Duodenal mucosa (tissue), 2 donors: ENCODE data around the gene GSTT2B.
"Not testable (repeated sequence)": the region's sequence is repeated elsewhere in the genome, so short reads cannot be mapped to it uniquely, and the experiment has no call there.

Source experiments
- H3K27ac ChIP-seq: one replicate; pipeline ENCODE4 v1.7.0; 2013; ENCODE audit warnings: low read depth, low read length
- H3K27me3 ChIP-seq, 2 donors: one replicate each; pipeline ENCODE4 v1.7.0; 2013; ENCODE audit warnings: low read length in 2 of 2, control low read depth in 1 of 2; ENCODE audit not compliant: insufficient read depth in 2 of 2, control insufficient read depth in 1 of 2
- H3K36me3 ChIP-seq, 2 donors: one replicate each; pipeline ENCODE4 v1.7.0; 2013; ENCODE audit warnings: low read length in 2 of 2, control low read depth in 1 of 2; ENCODE audit not compliant: insufficient read depth in 2 of 2, control insufficient read depth in 1 of 2
- H3K4me1 ChIP-seq, 2 donors: one replicate each; pipeline ENCODE4 v1.7.0; 2013; ENCODE audit warnings: low read length in 2 of 2, control low read depth in 1 of 2; ENCODE audit not compliant: insufficient read depth in 2 of 2, control insufficient read depth in 1 of 2
- H3K4me3 ChIP-seq, 2 donors: one replicate each; pipeline ENCODE4 v1.7.0; 2013; ENCODE audit warnings: low read length in 2 of 2, low read depth in 1 of 2
- H3K9ac ChIP-seq, 2 donors: one replicate each; pipeline ENCODE4 v1.7.0; 2013; ENCODE audit warnings: low read length in 2 of 2, low read depth in 1 of 2
- H3K9me3 ChIP-seq, 2 donors: one replicate each; pipeline ENCODE4 v1.7.0; 2013; ENCODE audit warnings: low read length in 2 of 2, control low read depth in 1 of 2; ENCODE audit not compliant: control insufficient read depth in 1 of 2

Gene GSTT2B

GRCh38 chr22:23961084-23961771 is at the start of gene GSTT2B:
GSTT2B (minus strand) TSS chr22:23961195; CDS start chr22:23961131, 64 bp downstream.
- H3K9me3 ChIP-seq, H3K27ac ChIP-seq, H3K4me3 ChIP-seq, H3K9ac ChIP-seq, H3K4me1 ChIP-seq, H3K36me3 ChIP-seq, H3K27me3 ChIP-seq: not testable (repeated sequence)

GRCh38 chr22:24010018-24010391 is 49.0 kb upstream of the GSTT2B start:
- no peaks in the 10 kb centered on the region for H3K9me3 ChIP-seq
- H3K4me1 ChIP-seq, result peaks cover 16 to 35% of the 10 kb centered on the region in 2 donors
- no peak overlapping the region for H3K4me3 ChIP-seq
- no peaks in the 10 kb centered on the region for H3K36me3 ChIP-seq
- H3K27me3 ChIP-seq, result no peaks in the 10 kb centered on the region
- H3K27ac ChIP-seq, result no peak overlapping the region
- peak overlapping the region in 1 of 2 donors; percentile 14 for H3K9ac ChIP-seq

GRCh38 chr22:24009227-24010017 is 48.4 kb upstream of the GSTT2B start:
- Histone ChIP-seq H3K4me3 (no peak overlapping the region), H3K36me3 (no peaks in the 10 kb centered on the region), H3K9ac (peak overlapping the region in 1 of 2 donors; percentile 14), H3K9me3 (no peaks in the 10 kb centered on the region), H3K27me3 (no peaks in the 10 kb centered on the region), H3K27ac (no peak overlapping the region), H3K4me1 (peaks cover 16 to 35% of the 10 kb centered on the region in 2 donors)

- H3K27ac ChIP-seq, result no peak overlapping the region
- peaks cover 16 to 35% of the 10 kb centered on the region in 2 donors for H3K4me1 ChIP-seq
- H3K27me3 ChIP-seq, result no peaks in the 10 kb centered on the region
- H3K9me3 ChIP-seq, result no peaks in the 10 kb centered on the region
- H3K9ac ChIP-seq, result no peak overlapping the region
- H3K36me3 ChIP-seq, result no peaks in the 10 kb centered on the region
- H3K4me3 ChIP-seq, result no peak overlapping the region
Observed at GRCh38 chr22:24008381-24009226, 47.6 kb upstream of the GSTT2B start.

GRCh38 chr22:24008022-24008283 is 47.0 kb upstream of the GSTT2B start:
- no peaks in the 10 kb centered on the region for H3K9me3 ChIP-seq
- no peaks in the 10 kb centered on the region for H3K36me3 ChIP-seq
- peaks cover 16 to 35% of the 10 kb centered on the region in 2 donors for H3K4me1 ChIP-seq
- H3K27me3 ChIP-seq, result no peaks in the 10 kb centered on the region
- no peak overlapping the region for H3K4me3 ChIP-seq
- H3K27ac ChIP-seq, result no peak overlapping the region
- H3K9ac ChIP-seq, result no peak overlapping the region

- H3K9ac ChIP-seq, result no peak overlapping the region
- H3K4me3 ChIP-seq, result no peak overlapping the region
- H3K27me3 ChIP-seq, result no peaks in the 10 kb centered on the region
- H3K36me3 ChIP-seq, result no peaks in the 10 kb centered on the region
- H3K4me1 ChIP-seq, result peaks cover 16 to 31% of the 10 kb centered on the region in 2 donors
- H3K27ac ChIP-seq, result no peak overlapping the region
- H3K9me3 ChIP-seq, result no peaks in the 10 kb centered on the region
Observed at GRCh38 chr22:24007253-24008021, 46.4 kb upstream of the GSTT2B start.

GRCh38 chr22:24006914-24007214 is 45.9 kb upstream of the GSTT2B start:
- Histone ChIP-seq H3K4me3 (no peak overlapping the region), H3K9me3 (no peaks in the 10 kb centered on the region), H3K36me3 (no peaks in the 10 kb centered on the region), H3K4me1 (peaks cover 16 to 25% of the 10 kb centered on the region in 2 donors), H3K27me3 (no peaks in the 10 kb centered on the region), H3K9ac (no peak overlapping the region), H3K27ac (no peak overlapping the region)

- Histone ChIP-seq H3K9ac (no peak overlapping the region), H3K27me3 (no peaks in the 10 kb centered on the region), H3K27ac (no peak overlapping the region), H3K36me3 (no peaks in the 10 kb centered on the region), H3K4me1 (peaks cover 16 to 22% of the 10 kb centered on the region in 2 donors), H3K9me3 (no peaks in the 10 kb centered on the region), H3K4me3 (no peak overlapping the region)
Observed at GRCh38 chr22:24006207-24006913, 45.4 kb upstream of the GSTT2B start.

GRCh38 chr22:24005201-24005600 is 44.2 kb upstream of the GSTT2B start, which contains the start of gene GSTT4:
GSTT4 (minus strand) TSS chr22:24005453; CDS start chr22:24005356, 97 bp downstream.
- no peaks in the 10 kb centered on the region for H3K36me3 ChIP-seq
- H3K9me3 ChIP-seq, result no peaks in the 10 kb centered on the region
- H3K4me1 ChIP-seq, result peaks cover 16% of the 10 kb centered on the region in 2 donors
- no peak within 1 kb of the TSS for H3K4me3 ChIP-seq
- no peaks in the 10 kb centered on the region for H3K27me3 ChIP-seq
- H3K27ac ChIP-seq, result no peak within 1 kb of the TSS
- no peak within 1 kb of the TSS for H3K9ac ChIP-seq
